ENCODE data around the gene MSGN1.

Gene MSGN1

GRCh38 chr2:17795309-17795708 is 21.0 kb upstream of the MSGN1 start:
- H3K4me3 ChIP-seq (ENCODE audit: low read length) = no peak overlapping the region
- TF ChIP-seq CTCF (conservative IDR thresholded peaks at IDR 0.05; ENCODE audit: low read depth, low read length) = no peak
- DNase-seq (ENCODE audit: low read depth) = no peak

GRCh38 chr2:17798338-17798737 is 17.9 kb upstream of the MSGN1 start:
- DNase-seq (ENCODE audit: low read depth) = no peak
- no peak overlapping the region for H3K4me3 ChIP-seq (ENCODE audit: low read length)
- no peak for TF ChIP-seq CTCF (conservative IDR thresholded peaks at IDR 0.05; ENCODE audit: low read depth, low read length)

GRCh38 chr2:17799301-17800120 is 16.7 kb upstream of the MSGN1 start:
- DNase-seq (ENCODE audit: low read depth) = no peak
- H3K4me3 ChIP-seq (ENCODE audit: low read length) = no peak overlapping the region
- TF ChIP-seq CTCF (conservative IDR thresholded peaks at IDR 0.05; ENCODE audit: low read depth, low read length) = no peak

GRCh38 chr2:17800219-17800618 is 16.0 kb upstream of the MSGN1 start:
- DNase-seq (ENCODE audit: low read depth) = no peak
- TF ChIP-seq CTCF (conservative IDR thresholded peaks at IDR 0.05; ENCODE audit: low read depth, low read length) = no peak
- H3K4me3 ChIP-seq (ENCODE audit: low read length) = no peak overlapping the region

- no peak for DNase-seq (ENCODE audit: low read depth)
- no peak for TF ChIP-seq CTCF (conservative IDR thresholded peaks at IDR 0.05; ENCODE audit: low read depth, low read length)
- H3K4me3 ChIP-seq (ENCODE audit: low read length) = no peak overlapping the region
Measured at GRCh38 chr2:17800693-17801458, 15.4 kb upstream of the MSGN1 start.

- H3K4me3 ChIP-seq (ENCODE audit: low read length) = no peak overlapping the region
- DNase-seq (ENCODE audit: low read depth) = no peak
- TF ChIP-seq CTCF (conservative IDR thresholded peaks at IDR 0.05; ENCODE audit: low read depth, low read length) = no peak
Measured at GRCh38 chr2:17803497-17803896, 12.8 kb upstream of the MSGN1 start.

Data from retinal pigment epithelial cell (primary cell).